GM10248 (cell line): ENCODE data around the gene MTHFD1L.

ENCODE experiments used
- CTCF ChIA-PET: fragments of 300-600 bp; sonication (Branson Sonifier 250); formaldehyde crosslinking; extraction: SDS; loops from one replicate; lab custom pipeline; 2021; ENCODE audit warnings: antibody characterized with exemption; lab: Yijun Ruan, JAX
- POLR2A ChIA-PET: fragments of 350-650 bp; sonication (Branson Sonifier 250); formaldehyde crosslinking; extraction: SDS; loops from one replicate; lab custom pipeline; 2020; ENCODE audit warnings: antibody characterized with exemption; lab: Yijun Ruan, JAX
- DNase-seq: peaks from one replicate; pipeline ENCODE4 v3.0.0; 2012; ENCODE audit errors: extremely low spot score
- TF ChIP-seq, protein P1 (sequence below): IDR thresholded peaks from 2 replicates; pipeline ENCODE4 v1.5.1; 2012; ENCODE audit warnings: mild to moderate bottlenecking, low read depth; ENCODE audit errors: extremely low read depth, missing control alignments, control extremely low read depth

Gene MTHFD1L

DNA sequence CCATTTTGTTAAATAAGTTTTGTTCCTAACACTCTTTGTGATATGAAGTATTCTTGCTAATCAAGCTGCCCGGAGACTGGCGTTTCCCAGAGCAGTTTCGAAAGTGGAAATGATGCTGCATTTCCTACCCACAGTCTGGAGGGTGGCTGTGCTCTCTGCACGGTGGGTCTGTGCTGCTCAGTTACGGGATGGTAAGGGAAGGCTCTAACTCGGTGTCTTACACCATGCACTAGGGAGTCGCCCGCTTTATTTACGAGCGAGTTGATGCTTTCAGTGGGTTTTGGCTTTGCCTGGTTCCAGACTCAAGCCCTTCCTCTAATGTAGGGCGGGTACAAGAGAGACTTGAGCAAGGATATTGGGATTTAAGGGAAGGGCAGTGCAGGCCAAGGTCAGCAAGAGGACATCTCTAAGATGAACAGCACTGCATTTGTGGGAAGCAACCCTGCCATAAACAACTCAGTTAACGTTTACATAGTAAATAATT, 194.2 kb downstream of the MTHFD1L start:
- TF ChIP-seq, protein P1, sequence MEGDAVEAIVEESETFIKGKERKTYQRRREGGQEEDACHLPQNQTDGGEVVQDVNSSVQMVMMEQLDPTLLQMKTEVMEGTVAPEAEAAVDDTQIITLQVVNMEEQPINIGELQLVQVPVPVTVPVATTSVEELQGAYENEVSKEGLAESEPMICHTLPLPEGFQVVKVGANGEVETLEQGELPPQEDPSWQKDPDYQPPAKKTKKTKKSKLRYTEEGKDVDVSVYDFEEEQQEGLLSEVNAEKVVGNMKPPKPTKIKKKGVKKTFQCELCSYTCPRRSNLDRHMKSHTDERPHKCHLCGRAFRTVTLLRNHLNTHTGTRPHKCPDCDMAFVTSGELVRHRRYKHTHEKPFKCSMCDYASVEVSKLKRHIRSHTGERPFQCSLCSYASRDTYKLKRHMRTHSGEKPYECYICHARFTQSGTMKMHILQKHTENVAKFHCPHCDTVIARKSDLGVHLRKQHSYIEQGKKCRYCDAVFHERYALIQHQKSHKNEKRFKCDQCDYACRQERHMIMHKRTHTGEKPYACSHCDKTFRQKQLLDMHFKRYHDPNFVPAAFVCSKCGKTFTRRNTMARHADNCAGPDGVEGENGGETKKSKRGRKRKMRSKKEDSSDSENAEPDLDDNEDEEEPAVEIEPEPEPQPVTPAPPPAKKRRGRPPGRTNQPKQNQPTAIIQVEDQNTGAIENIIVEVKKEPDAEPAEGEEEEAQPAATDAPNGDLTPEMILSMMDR: no peak
- ChIA-PET POLR2A (no interaction called here), CTCF (interaction anchor here (1.5 kb wide), 1 partner anchor 45 kb away, joined by 4 read pairs; no protein-coding TSS in a partner anchor)
- DNase-seq: no peak

DNA sequence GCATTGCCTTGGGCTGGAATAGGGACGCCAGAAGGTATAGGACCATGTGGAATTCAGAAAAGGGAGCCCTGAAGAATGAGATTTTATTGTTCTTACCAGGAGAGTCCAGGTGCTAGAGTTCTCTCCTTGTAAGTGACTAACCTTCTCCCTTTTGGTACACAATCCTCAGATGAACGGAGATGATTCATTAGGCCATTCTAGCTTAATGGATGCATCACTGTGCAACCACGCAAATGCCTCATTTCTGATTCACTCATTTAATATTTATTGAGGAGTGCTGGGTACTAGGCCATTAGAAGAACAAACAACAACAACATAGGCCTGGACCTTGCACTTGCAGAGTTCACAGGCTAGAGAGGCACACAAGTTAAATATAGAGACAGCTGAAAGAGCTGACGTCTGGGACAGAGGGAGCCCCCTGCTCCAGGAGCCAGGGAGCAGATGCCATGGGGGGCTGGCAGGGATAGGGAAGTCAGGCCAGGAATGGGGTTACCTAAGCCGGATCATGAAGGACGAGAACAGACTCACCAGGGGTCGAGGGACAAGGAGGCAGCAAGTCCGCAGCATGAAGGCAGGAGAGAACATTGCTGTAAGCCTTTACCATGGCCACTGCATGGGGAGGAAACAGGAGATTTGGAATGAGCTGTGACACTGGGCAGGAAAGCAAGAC, 194.7 kb downstream of the MTHFD1L start:
- ChIA-PET POLR2A (no interaction called here), CTCF (no interaction called here)
- no peak for DNase-seq
- TF ChIP-seq, protein P1: no peak

DNA sequence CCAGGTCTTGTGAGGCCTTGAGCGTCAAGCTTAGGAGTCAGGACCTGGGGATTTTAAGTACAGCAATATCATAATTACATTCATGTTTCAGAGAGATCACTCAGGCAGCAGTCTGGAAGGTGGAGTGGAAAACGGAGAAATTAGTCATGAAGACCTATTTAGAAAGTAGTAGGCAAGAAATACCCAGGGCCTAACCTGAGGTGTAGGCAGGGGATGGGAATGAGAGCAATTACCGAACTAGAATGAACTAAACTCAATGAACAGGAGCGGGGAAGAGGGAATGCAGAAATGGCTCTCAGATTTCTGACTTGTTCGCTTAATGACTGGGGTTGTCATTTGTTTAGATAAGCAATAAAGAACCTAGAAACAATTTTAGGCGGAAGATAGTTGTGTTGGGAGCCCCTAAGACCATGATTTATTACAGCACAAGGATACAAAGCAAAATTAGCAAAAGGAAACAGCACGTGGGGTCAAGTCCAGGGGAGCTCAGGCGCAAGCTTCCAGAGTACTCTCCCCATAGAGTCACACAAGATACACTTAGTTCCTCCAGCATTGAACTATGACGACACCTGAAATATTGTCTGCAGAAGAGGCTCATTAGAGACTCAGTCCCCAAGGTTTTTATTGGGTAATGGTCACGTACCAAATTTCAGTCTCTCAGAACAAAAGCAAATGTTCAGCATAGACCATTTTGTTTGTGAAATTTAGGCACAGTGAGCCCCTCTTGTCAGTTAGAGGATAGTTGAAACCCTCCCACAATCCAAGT, 195.4 kb downstream of the MTHFD1L start:
- ChIA-PET POLR2A (no interaction called here), CTCF (no interaction called here)
- no peak for DNase-seq
- TF ChIP-seq, protein P1: no peak

DNA sequence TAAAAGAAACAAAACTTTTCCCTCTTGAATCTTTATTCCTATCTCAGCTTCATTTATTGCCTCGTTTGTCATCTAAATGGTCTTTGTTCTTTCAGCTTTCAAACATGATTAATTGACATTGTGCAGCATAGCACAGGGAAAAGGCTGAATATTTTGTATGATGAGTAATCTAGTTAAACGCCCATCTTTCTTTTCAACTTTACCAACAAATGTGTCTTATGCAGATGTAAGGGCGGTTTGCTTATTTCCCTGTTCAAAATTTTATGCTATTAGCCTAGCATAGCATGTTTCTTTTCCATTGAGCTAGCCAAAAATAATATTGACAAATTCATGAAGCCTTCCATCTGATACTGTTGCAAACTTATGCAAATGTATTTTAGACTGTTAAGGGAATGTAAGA, 197.8 kb downstream of the MTHFD1L start:
- POLR2A ChIA-PET: no interaction called here
- TF ChIP-seq, protein P1: no peak
- DNase-seq: no peak
- CTCF ChIA-PET: interaction anchor here (1.6 to 2.1 kb wide), 2 partner anchors 13 to 49 kb away, joined by 4 to 7 read pairs; no protein-coding TSS in a partner anchor

DNA sequence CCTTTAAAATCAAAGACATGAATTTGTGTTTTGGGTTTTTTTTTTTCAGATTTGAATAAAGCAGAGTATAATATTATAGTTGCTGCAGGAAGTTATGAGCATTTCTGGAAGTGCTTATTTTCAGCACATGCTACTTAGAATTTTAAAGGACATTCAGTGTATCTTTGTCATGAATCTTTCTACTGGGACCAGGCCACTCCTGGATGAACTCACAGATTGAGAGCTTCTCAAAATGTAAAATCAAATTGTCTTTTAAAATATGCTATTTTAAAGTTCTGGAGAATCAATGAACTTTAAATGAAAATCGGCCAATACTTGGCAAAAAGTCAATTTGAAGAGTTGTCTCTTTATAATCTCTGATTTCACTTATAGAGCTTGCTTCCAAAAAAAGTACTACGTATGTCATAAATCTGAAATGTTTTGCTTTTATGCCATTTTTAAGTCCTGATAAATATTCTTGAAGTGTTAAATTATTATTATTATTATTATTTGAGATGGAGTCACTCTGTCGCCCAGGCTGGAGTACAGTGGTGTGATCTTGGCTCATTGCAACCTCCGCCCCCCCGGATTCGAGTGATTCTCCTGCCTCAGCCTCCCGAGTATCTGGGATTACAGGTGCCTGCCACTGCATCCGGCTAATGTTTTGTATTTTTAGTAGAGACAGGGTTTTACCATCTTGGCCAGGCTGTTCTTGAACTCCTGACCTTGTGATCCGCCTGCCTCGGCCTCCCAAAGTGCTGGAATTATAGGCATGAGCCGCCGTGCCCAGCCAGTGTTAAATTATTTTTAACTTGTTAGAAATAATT, 198.5 kb downstream of the MTHFD1L start:
- ChIA-PET POLR2A (no interaction called here), CTCF (interaction anchor here (2.1 kb wide), 1 partner anchor 50 kb away, joined by 7 read pairs; no protein-coding TSS in a partner anchor)
- TF ChIP-seq, protein P1: no peak
- no peak for DNase-seq

DNA sequence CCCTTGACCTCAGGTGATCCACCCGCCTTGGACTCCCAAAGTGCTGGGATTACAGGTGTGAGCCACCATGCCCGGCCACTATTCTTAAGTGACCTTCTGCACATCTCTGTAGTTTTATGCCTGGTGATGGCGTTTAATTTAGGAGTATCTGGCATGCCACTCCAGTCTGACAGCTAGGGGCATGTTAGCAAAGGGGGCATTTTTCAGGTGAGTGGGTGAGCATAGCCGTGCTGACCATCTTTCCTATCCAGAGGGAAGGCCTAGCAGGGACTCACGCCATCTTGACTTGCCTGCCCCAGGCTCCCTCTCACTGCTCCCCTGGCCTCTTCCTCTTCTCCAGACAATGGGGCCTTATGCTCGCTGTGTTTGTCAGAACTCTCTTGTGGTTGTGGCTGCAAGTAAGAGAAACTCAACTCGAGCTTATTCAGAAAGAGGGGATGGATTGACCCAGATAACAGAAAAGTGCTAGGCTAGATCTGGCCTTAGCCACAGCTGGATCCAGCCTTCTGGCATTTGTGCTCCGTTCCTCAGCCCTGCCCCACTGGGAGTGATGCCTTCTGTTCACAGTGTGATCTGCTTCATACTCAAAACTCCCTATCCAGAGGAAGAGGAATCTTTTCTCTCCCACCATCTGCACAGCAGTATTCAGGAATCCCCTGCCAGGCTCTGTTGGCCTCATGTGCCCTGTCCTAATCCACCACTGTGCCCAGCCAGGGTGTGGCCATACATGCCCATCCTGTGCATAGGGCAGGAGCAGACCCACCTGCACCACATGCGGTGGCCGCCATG, 199.7 kb downstream of the MTHFD1L start:
- ChIA-PET CTCF (interaction anchor here (0.6 to 1.4 kb wide), 2 partner anchors 11 to 51 kb away, joined by 3 read pairs; no protein-coding TSS in a partner anchor), POLR2A (interaction anchor here (0.7 kb wide), 1 partner anchor 168 kb away, joined by 3 read pairs; no protein-coding TSS in a partner anchor)
- TF ChIP-seq, protein P1: no peak
- DNase-seq: no peak
